NCI-H526 treated with DMSO at 0.1 percent for 48 hours (cell line): ENCODE data around the gene DCDC1.
"Not testable (repeated sequence)": the region's sequence is repeated elsewhere in the genome, so short reads cannot be mapped to it uniquely, and the experiment has no call there.

Source experiments
- DNase-seq: peaks from one replicate; lab custom pipeline; 2025; lab: John Stamatoyannopoulos, UW

Gene DCDC1

GRCh38 chr11:31328697-31329096, 40.8 kb downstream of the DCDC1 start:
- DNase-seq, result no peak

DNA sequence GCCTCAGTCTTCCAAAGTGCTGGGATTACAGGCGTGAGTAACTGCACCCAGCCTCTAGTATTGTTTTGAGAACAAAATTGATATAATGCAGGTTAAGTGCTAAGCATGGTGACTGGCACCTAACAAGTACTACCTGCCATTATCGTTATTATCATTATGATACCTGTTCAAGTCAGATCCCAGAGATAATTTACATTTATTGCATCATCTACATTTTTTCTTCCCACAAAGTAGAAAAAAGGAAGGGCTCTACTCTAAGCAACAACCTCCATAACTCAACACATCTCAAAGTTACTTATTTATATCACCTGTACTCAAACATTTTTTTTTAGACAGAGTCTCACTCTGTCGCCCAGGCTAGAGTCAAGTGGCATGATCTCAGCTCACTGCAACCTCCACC, 42.1 kb downstream of the DCDC1 start:
- DNase-seq, result no peak

DNA sequence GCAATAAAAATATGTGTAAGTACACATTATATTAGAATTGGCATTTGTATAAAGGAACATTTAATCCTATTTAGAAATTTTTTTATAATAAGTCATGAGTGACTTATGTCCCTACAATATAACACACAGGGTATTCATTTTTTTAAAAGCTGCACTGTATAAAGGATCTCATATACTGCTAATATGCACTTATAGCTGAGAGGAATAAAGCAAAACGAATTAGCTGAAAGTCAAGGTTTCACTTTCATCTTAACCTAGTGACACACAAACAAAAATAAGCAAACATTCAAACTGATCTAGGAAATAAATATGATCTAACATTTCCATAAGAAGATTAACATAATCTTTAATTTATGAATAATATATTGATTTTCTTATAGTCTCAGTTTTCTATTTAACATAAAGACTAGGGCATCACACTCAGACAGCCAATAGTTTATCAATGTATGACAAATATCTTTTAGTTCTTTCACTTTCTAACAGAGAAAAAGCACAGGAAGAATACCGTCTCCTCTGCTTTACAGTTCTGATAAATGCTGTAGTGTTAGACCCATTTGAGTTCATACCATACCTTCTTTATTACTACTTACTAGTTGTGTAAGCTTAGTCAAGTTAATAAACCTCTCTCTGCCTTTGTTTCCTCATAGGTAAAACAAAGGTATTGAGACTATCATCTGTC, 42.9 kb downstream of the DCDC1 start:
- no peak for DNase-seq

- DNase-seq, result no peak
Measured at GRCh38 chr11:31325160-31325559, 44.4 kb downstream of the DCDC1 start.

GRCh38 chr11:31323145-31323544, 46.4 kb downstream of the DCDC1 start:
- peak; percentile 64 for DNase-seq

GRCh38 chr11:31321494-31321893, 48.0 kb downstream of the DCDC1 start:
- not testable (repeated sequence) for DNase-seq

DNA sequence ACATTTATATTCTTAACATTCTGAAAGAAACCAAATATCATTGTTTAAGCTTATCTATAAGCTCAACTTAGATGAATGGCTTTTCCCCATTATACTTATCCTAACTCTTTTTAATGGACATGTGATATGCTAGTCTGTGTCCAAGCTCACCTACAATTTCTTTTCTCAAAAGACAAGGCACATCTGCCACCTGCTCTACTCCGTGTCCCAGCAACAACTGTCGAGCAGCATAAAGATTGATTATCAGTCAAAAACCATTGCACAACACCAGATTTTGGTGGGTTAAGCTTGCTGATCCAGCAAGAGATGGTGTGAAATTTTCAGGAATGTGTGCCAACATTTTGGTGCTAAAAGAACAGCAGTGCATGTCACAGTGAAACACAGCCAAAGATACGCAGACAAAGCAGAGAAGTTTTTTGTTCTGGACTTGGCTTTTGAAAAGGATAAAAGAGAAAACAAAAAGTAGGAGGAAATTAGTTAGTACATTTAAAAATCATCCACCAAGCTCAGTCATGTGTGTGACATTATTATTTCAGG, 65.8 kb downstream of the DCDC1 start:
- no peak for DNase-seq

- DNase-seq, result no peak
Measured at GRCh38 chr11:31301549-31302510, 67.7 kb downstream of the DCDC1 start.

- no peak for DNase-seq
Measured at GRCh38 chr11:31295308-31295707, 74.2 kb downstream of the DCDC1 start.

DNA sequence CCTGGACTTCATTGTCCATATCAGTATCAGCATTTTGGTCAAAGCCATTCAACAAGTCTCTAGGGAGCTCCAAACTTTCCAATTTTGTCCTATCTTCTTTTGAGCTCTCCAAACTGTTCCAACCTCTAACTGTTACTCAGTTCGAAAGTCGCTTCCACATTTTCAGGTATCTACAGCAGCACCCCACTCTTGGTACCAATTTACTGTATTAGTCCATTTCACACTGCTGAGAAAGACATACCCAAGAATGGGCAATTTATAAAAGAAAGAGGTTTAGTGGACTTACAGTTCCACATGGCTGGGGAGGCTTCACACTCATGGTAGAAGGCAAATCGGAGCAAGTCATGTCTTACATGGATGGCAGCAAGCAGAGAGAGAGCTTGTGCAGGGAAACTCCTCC, 96.0 kb downstream of the DCDC1 start:
- DNase-seq, result not testable (repeated sequence)

DNA sequence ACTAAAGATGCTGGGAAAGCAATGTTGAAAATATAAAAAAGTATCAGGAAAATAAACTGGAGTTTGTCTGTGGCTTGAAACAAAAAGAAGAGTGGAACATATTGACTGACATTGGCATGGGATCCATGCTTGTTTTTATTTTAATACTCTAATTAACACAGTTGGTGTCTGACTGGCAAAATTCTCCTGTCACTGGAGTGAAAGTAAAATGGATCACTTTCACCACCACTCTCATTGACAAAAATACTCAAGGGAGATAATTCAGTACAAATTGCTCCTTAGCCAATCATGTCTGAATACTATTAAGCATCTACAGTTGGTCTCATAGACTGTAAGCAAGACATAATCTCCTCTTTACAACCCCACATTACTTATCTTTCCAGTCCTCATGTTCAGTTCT, 101.8 kb downstream of the DCDC1 start:
- no peak for DNase-seq

- no peak for DNase-seq
Measured at GRCh38 chr11:31264834-31265233, 104.7 kb downstream of the DCDC1 start.

DNA sequence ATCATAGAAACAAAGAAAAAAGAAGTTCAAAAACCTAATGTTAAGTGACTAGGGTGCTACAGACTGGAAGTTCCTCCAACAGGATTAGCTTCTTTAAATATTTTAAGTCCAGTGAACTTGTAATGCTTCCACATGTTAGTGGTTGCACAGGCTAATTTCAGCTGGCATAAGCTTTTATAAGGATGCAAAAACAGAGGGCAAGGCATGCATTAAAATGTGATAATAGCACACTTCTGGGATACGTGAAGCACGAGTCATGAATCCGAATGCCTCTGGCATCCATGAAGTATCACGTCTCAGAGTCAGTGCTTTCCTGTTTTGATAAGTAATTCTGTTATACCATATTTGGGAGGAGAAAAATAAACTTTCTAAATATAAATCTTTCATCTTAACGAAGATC, 106.8 kb downstream of the DCDC1 start:
- DNase-seq, result no peak

DNA sequence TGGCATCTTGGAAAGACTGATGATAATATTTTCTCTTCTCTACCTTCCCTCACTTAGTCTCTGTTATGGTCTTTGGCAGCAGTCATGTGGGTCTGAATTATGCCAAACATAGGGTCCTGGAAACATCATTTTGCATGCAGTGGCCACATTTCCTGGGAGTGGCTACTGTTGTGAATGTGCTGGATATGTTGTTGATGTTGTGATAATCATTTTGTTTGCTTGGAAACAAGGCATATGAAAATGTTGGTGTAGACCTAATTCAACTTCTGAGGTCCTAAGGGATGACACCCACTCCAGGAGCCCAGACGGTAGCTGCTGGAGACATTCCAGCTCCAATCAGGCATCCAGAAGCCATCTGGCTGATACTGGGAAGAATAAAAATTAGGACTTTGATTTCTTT, 109.7 kb downstream of the DCDC1 start:
- no peak for DNase-seq

DNA sequence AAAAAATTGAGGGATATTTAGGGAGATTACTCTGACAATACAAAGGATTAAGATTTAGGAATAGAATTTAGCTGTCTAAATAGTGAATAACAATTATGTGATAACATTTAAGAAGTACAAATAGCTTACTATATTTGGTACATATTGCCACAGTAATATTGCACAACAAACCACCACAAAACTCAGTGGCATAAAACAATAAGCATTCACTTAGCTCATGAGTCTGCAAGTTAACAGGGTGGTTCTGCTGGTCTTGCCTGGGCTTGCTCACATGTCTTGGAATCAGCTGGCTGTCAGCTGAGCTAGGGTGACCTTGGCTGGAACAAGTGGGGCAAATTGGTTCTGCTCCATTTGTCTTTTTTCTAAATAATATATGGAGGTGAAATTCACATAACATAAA, 115.1 kb downstream of the DCDC1 start:
- DNase-seq, result no peak

- DNase-seq, result no peak
Measured at GRCh38 chr11:31248768-31249167, 120.8 kb downstream of the DCDC1 start.

DNA sequence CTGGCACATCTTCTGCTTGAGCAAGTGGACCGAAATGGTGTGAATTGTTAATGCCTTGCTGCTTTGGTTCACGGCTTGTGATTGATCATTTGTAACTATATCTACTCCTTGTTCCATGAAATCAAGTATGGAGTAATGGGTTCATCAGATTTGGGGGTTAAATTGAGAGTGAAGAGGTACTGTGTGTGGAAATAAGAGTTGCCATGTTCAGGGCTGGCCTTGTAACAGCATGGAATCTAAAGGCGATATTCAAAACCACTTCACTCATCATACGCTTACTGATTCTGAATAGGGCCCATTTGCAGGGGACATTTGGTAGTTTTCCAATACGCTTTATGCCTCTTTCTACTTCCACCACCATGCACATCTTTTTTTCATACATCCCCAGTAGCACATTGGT, 122.2 kb downstream of the DCDC1 start:
- no peak for DNase-seq

GRCh38 chr11:31246451-31247165, 122.9 kb downstream of the DCDC1 start:
- no peak for DNase-seq

GRCh38 chr11:31243706-31244105, 125.8 kb downstream of the DCDC1 start:
- DNase-seq, result no peak

- DNase-seq, result peak; percentile 68
Measured at GRCh38 chr11:31240340-31240904, 129.1 kb downstream of the DCDC1 start.

- no peak for DNase-seq
Measured at GRCh38 chr11:31237819-31238760, 131.4 kb downstream of the DCDC1 start.
